BE2C (cell line): ENCODE results near the gene IFNB1.

Source experiments
- DNase-seq: peaks from one replicate; pipeline ENCODE4 v3.0.0-alpha.2; 2020
- H3K27me3 ChIP-seq: fragments of 250-450 bp; sonication (Bioruptor Pico); 2 replicates; pipeline ENCODE4 v1.5.1; 2020; ENCODE audit warnings: mild to moderate bottlenecking
- H3K36me3 ChIP-seq: fragments of 250-450 bp; sonication (Bioruptor Pico); 2 replicates; pipeline ENCODE4 v1.5.1; 2020; ENCODE audit warnings: mild to moderate bottlenecking
- H3K4me1 ChIP-seq: fragments of 250-450 bp; sonication (Bioruptor Pico); 2 replicates; pipeline ENCODE4 v1.5.1; 2020
- H3K4me3 ChIP-seq: 2 replicates; pipeline ENCODE4 v1.5.1; 2011; ENCODE audit warnings: low read depth, low read length
- H3K9me3 ChIP-seq: fragments of 250-450 bp; sonication (Bioruptor Pico); 2 replicates; pipeline ENCODE4 v1.5.1; 2020
- CTCF ChIP-seq: IDR thresholded peaks from 2 replicates; pipeline ENCODE4 v1.5.1; 2012; ENCODE audit warnings: mild to moderate bottlenecking, low read depth, low read length

Gene IFNB1

GRCh38 chr9:21081451-21081850 lies 3.7 kb upstream of the IFNB1 start:
- Histone ChIP-seq H3K4me1 (no peaks in the 10 kb centered on the region), H3K9me3 (no peaks in the 10 kb centered on the region), H3K4me3 (no peak overlapping the region), H3K36me3 (no peaks in the 10 kb centered on the region), H3K27me3 (no peaks in the 10 kb centered on the region)
- DNase-seq, result no peak
- TF ChIP-seq CTCF, result no peak

GRCh38 chr9:21080793-21081192 lies 3.1 kb upstream of the IFNB1 start:
- Histone ChIP-seq H3K36me3 (no peaks in the 10 kb centered on the region), H3K4me1 (no peaks in the 10 kb centered on the region), H3K9me3 (no peaks in the 10 kb centered on the region), H3K4me3 (no peak overlapping the region), H3K27me3 (no peaks in the 10 kb centered on the region)
- no peak for TF ChIP-seq CTCF
- no peak for DNase-seq

GRCh38 chr9:21078702-21079101 lies 960 bp upstream of the IFNB1 start:
- no peak for DNase-seq
- no peak for TF ChIP-seq CTCF
- Histone ChIP-seq H3K9me3 (no peaks in the 10 kb centered on the region), H3K4me3 (no peak overlapping the region), H3K4me1 (no peaks in the 10 kb centered on the region), H3K27me3 (no peaks in the 10 kb centered on the region), H3K36me3 (no peaks in the 10 kb centered on the region)

- Histone ChIP-seq H3K27me3 (no peaks in the 10 kb centered on the region), H3K36me3 (no peaks in the 10 kb centered on the region), H3K4me1 (no peaks in the 10 kb centered on the region), H3K4me3 (no peak overlapping the region), H3K9me3 (no peaks in the 10 kb centered on the region)
- no peak for DNase-seq
- no peak for TF ChIP-seq CTCF
Measured at GRCh38 chr9:21075484-21075883, 2.3 kb downstream of the IFNB1 start.

GRCh38 chr9:21070906-21071305 lies 6.8 kb downstream of the IFNB1 start:
- DNase-seq, result no peak

GRCh38 chr9:21070171-21070571 lies 7.6 kb downstream of the IFNB1 start:
- peak; percentile 18 for DNase-seq
- H3K9me3 ChIP-seq, result no peaks in the 10 kb centered on the region
- peak; percentile 18 for TF ChIP-seq CTCF
- H3K36me3 ChIP-seq, result no peaks in the 10 kb centered on the region
- no peak overlapping the region for H3K4me3 ChIP-seq
- no peaks in the 10 kb centered on the region for H3K4me1 ChIP-seq
- H3K27me3 ChIP-seq, result no peaks in the 10 kb centered on the region; the same call in 1 of the 2 replicates

More at GRCh38 chr9:21070906-21071305, 6.8 kb downstream of the IFNB1 start:
- Histone ChIP-seq H3K4me3 (no peak overlapping the region), H3K36me3 (no peaks in the 10 kb centered on the region), H3K27me3 (no peaks in the 10 kb centered on the region), H3K9me3 (no peaks in the 10 kb centered on the region), H3K4me1 (no peaks in the 10 kb centered on the region)
- no peak for TF ChIP-seq CTCF
